Prostate gland (tissue), 2 donors: ENCODE data around the gene CKAP2L.

Experiments
- POLR2A ChIP-seq: fragments of 450-650 bp; IDR thresholded peaks from one replicate; pipeline ENCODE4 v1.6.1; 2016; ENCODE audit warnings: antibody characterized with exemption, mild to moderate bottlenecking
- POLR2AphosphoS5 ChIP-seq: sonication (generic); formaldehyde crosslinking; IDR thresholded peaks from one replicate; pipeline ENCODE4 v1.6.1; 2017; ENCODE audit warnings: antibody characterized with exemption
- TF ChIP-seq, protein P1 (sequence below), 4 experiments: fragments of 200-600 bp in 2 of 4; fragments of 450-650 bp in 2 of 4; sonication (generic) in 2 of 4; IDR thresholded peaks; 1 replicate in 3 of 4; 2 replicates in 1 of 4; pipeline ENCODE4 v1.5.1; 2016 to 2019; ENCODE audit warnings: antibody characterized with exemption in 4 of 4, mild to moderate bottlenecking in 2 of 4, moderate library complexity in 2 of 4

DNA sequence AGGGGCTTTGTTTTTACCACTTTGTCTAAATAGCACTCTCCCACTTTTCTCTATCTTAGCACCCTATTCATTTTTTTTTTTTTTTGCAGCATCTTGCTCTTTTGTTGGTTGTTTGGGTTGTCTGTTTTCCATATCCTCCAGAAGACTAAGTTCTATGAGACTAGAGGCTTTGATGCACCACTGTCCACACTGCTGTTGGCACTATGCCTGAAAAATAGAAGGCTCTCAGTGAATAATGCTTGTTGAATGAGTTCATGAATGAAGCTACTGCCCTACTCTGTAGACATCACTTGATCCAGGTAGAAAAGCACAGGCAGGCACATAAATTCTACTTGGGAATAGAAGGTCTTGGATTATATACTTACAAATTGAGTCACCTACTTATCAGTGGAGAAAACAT, 12.6 kb upstream of the CKAP2L start:
- no peak for TF ChIP-seq POLR2AphosphoS5
- TF ChIP-seq, protein P1, sequence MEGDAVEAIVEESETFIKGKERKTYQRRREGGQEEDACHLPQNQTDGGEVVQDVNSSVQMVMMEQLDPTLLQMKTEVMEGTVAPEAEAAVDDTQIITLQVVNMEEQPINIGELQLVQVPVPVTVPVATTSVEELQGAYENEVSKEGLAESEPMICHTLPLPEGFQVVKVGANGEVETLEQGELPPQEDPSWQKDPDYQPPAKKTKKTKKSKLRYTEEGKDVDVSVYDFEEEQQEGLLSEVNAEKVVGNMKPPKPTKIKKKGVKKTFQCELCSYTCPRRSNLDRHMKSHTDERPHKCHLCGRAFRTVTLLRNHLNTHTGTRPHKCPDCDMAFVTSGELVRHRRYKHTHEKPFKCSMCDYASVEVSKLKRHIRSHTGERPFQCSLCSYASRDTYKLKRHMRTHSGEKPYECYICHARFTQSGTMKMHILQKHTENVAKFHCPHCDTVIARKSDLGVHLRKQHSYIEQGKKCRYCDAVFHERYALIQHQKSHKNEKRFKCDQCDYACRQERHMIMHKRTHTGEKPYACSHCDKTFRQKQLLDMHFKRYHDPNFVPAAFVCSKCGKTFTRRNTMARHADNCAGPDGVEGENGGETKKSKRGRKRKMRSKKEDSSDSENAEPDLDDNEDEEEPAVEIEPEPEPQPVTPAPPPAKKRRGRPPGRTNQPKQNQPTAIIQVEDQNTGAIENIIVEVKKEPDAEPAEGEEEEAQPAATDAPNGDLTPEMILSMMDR (IDR thresholded peaks at IDR 0.05) = no peak
- TF ChIP-seq POLR2A = no peak
